ENCODE measurements around the gene CPT1B. TPM values are rescaled to one million over a fixed set of nuclear protein-coding genes. Genes with fewer than 3 reads are reported as not detected.

Gene CPT1B
- total and polyA plus RNA-seq, 10 of the 15 experiments (the other 5 are each of a cell fraction or from before 2014, with no cell fraction given): 3.5 to 54.0 (median 21.7) TPM

DNA sequence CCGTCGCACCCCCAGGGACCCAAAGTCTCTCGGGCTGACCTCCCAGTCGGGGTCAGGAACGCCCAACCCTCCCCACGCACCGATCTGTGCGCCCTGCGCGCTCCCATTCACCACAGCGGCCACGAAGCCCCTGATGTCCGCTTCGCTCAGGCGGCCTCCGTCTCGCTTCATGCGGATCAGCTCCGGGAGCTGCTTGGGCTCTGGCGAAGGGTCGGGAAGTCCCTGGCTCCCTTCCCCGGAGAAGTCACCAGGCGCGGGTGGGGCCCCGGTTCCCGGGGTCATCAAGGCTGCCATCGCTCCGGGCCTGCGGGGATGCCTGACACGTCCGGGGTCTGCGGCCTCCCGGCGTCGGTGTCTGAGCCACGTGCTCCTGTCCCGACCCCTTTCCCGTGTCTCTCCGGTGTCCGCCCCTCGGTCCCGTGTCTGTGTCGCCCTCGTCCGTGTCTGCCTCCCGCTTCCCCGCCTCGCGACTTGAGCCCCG lies 48.8 kb downstream of the CPT1B start (continued):
- no peak for TF ChIP-seq NFYB (IDR thresholded peaks at IDR 0.05; ENCODE audit: insufficient read depth, low read depth, low read length)
- TF ChIP-seq, protein P1, sequence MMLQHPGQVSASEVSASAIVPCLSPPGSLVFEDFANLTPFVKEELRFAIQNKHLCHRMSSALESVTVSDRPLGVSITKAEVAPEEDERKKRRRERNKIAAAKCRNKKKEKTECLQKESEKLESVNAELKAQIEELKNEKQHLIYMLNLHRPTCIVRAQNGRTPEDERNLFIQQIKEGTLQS (IDR thresholded peaks at IDR 0.05; ENCODE audit: borderline replicate concordance, extremely low read depth, low read depth, low read length): no peak
- TF ChIP-seq, protein P2, sequence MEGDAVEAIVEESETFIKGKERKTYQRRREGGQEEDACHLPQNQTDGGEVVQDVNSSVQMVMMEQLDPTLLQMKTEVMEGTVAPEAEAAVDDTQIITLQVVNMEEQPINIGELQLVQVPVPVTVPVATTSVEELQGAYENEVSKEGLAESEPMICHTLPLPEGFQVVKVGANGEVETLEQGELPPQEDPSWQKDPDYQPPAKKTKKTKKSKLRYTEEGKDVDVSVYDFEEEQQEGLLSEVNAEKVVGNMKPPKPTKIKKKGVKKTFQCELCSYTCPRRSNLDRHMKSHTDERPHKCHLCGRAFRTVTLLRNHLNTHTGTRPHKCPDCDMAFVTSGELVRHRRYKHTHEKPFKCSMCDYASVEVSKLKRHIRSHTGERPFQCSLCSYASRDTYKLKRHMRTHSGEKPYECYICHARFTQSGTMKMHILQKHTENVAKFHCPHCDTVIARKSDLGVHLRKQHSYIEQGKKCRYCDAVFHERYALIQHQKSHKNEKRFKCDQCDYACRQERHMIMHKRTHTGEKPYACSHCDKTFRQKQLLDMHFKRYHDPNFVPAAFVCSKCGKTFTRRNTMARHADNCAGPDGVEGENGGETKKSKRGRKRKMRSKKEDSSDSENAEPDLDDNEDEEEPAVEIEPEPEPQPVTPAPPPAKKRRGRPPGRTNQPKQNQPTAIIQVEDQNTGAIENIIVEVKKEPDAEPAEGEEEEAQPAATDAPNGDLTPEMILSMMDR (IDR thresholded peaks at IDR 0.05 in 2 of 3, conservative IDR thresholded peaks at IDR 0.05 in 1 of 3; ENCODE audit: control insufficient read depth in 2 of 3, extremely low read depth in 1 of 3, insufficient read depth in 1 of 3, low read depth in 3 of 3, low read length in 3 of 3): no peak

DNA sequence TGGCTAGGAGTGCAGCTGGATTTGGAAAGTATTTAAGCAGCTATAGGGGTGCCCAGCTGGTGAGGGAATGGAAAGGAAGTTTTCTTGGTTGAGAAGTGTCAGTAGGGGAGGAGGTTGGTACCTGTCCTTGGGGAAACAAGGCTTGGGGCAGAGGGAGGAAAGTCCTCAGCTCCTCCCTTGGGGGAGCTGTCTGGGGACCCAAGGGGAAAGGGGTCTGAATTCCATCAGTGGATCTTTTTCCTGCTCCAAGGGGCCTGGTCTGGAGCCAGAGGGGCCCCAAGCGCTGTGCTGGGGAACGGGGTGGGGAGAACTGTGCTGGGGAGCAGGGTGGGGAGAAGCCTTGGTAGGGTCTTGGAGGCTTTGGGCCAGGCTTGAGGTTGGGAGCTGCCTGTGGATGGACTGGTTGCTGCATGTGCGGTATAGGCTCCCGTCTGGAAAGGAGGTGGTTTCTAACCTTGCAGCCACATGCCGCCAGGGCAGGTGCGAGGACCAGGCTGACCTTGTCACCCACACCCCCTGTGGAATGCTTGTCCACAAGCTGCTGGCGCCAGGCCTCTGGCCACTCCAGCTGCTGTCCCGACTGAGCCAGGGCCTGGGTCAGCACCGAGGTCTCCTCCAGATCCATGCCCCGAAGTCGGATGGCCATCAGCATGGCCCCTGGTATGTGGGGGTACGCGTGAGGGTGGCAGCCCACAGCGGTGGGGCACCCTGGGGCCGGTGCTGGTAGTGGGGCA lies 49.4 kb downstream of the CPT1B start:
- ChIA-PET POLR2A (interaction anchor here (1.4 to 6.5 kb wide), 8 partner anchors 9 to 94 kb away, joined by 3 to 232 read pairs (median 6); partner anchors contain the start of genes KLHDC7B, LMF2, NCAPH2 and SYCE3), SMC1A (ENCODE audit: uncharacterized antibody, unreplicated experiment) (interaction anchor here (1.1 to 5.8 kb wide), 4 partner anchors 11 to 92 kb away, joined by 5 to 58 read pairs (median 8); partner anchors contain the start of gene SYCE3), RAD21 (ENCODE audit: unreplicated experiment) (interaction anchor here (0.7 to 6.3 kb wide), 3 partner anchors 11 to 42 kb away, joined by 3 to 106 read pairs (median 14); partner anchors contain the start of genes LMF2 and NCAPH2), CTCF (interaction anchor here (0.9 to 2.4 kb wide), 4 partner anchors 12 to 92 kb away, joined by 3 to 12 read pairs (median 4); no protein-coding TSS in a partner anchor)
- ATAC-seq (no peak), FAIRE-seq (no peak), DNase-seq (ENCODE audit: low read depth, low spot score) (no peak)
- Histone ChIP-seq H3K79me2 (ENCODE audit: control insufficient read depth, insufficient read depth, low read length) (peaks cover 76% of the 10 kb centered on the region), H3K27me3 (replicated peaks in 1 of 2; ENCODE audit: control insufficient read depth in 2 of 2, insufficient read depth in 2 of 2, low read length in 1 of 2) (no peaks in the 10 kb centered on the region), H3K36me3 (ENCODE audit: control insufficient read depth in 2 of 2, insufficient read depth in 2 of 2, low read length in 1 of 2) (peaks cover 0 to 3% of the 10 kb centered on the region in 2 experiments; a peak in 3 of 4 replicates), H3K27ac (ENCODE audit: control insufficient read depth, insufficient read depth) (peak overlapping the region; percentile 100), H3K9ac (ENCODE audit: control insufficient read depth, insufficient read depth, low read length) (peak overlapping the region; percentile 100; the same call in 1 of the 2 replicates), H3K4me2 (ENCODE audit: control insufficient read depth, insufficient read depth) (peak overlapping the region; percentile 71), H3K9me3 (replicated peaks; ENCODE audit: control insufficient read depth, insufficient read depth, low read length) (no peaks in the 10 kb centered on the region), H2AFZ (ENCODE audit: control insufficient read depth, low read depth, low read length) (no peak overlapping the region), H3K4me3 (peak overlapping the region; percentile 78), H3K4me1 (ENCODE audit: control insufficient read depth, insufficient read depth, low read length) (peaks cover 28% of the 10 kb centered on the region), H4K20me1 (ENCODE audit: control insufficient read depth, insufficient read depth) (no peaks in the 10 kb centered on the region)
- BruUV-seq (replicated peaks): no TSS peak
- 50% methylated on average over 15 of the region's 15 CpGs for WGBS (ENCODE audit: insufficient coverage, insufficient replicate concordance, low lambda C conversion rate, missing lambda C conversion rate)
- intact Hi-C loops (cut with micrococcal nuclease; ENCODE audit: unreplicated experiment) (loop anchor here (5.0 kb wide), 2 partner anchors 33 to 53 kb away; partner anchors contain the start of genes CHKB and SYCE3), in situ Hi-C loops (cut with MboI) (loop anchor here (5.0 kb wide), 1 partner anchor 93 kb away; no protein-coding TSS in a partner anchor)
- TF ChIP-seq NFIC (IDR thresholded peaks at IDR 0.05; ENCODE audit: low read depth, low read length) (no peak), ZNF24 (IDR thresholded peaks at IDR 0.05) (no peak), NR2F1 (conservative IDR thresholded peaks at IDR 0.05) (peak; percentile 63; the same call in 1 of the 2 replicates)
- TF ChIP-seq, protein P3, sequence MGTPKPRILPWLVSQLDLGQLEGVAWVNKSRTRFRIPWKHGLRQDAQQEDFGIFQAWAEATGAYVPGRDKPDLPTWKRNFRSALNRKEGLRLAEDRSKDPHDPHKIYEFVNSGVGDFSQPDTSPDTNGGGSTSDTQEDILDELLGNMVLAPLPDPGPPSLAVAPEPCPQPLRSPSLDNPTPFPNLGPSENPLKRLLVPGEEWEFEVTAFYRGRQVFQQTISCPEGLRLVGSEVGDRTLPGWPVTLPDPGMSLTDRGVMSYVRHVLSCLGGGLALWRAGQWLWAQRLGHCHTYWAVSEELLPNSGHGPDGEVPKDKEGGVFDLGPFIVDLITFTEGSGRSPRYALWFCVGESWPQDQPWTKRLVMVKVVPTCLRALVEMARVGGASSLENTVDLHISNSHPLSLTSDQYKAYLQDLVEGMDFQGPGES (IDR thresholded peaks at IDR 0.05): no peak
- TF ChIP-seq, protein P4, sequence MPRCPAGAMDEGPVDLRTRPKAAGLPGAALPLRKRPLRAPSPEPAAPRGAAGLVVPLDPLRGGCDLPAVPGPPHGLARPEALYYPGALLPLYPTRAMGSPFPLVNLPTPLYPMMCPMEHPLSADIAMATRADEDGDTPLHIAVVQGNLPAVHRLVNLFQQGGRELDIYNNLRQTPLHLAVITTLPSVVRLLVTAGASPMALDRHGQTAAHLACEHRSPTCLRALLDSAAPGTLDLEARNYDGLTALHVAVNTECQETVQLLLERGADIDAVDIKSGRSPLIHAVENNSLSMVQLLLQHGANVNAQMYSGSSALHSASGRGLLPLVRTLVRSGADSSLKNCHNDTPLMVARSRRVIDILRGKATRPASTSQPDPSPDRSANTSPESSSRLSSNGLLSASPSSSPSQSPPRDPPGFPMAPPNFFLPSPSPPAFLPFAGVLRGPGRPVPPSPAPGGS (IDR thresholded peaks at IDR 0.05; ENCODE audit: borderline replicate concordance, insufficient read depth, low read depth, low read length, poor library complexity, severe bottlenecking): peak; percentile 48
- TF ChIP-seq, protein P5, sequence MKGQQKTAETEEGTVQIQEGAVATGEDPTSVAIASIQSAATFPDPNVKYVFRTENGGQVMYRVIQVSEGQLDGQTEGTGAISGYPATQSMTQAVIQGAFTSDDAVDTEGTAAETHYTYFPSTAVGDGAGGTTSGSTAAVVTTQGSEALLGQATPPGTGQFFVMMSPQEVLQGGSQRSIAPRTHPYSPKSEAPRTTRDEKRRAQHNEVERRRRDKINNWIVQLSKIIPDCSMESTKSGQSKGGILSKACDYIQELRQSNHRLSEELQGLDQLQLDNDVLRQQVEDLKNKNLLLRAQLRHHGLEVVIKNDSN (IDR thresholded peaks at IDR 0.05; ENCODE audit: borderline replicate concordance, extremely low read length, insufficient read depth, low read depth, low read length): no peak
- TF ChIP-seq, protein P6, sequence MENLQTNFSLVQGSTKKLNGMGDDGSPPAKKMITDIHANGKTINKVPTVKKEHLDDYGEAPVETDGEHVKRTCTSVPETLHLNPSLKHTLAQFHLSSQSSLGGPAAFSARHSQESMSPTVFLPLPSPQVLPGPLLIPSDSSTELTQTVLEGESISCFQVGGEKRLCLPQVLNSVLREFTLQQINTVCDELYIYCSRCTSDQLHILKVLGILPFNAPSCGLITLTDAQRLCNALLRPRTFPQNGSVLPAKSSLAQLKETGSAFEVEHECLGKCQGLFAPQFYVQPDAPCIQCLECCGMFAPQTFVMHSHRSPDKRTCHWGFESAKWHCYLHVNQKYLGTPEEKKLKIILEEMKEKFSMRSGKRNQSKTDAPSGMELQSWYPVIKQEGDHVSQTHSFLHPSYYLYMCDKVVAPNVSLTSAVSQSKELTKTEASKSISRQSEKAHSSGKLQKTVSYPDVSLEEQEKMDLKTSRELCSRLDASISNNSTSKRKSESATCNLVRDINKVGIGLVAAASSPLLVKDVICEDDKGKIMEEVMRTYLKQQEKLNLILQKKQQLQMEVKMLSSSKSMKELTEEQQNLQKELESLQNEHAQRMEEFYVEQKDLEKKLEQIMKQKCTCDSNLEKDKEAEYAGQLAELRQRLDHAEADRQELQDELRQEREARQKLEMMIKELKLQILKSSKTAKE (IDR thresholded peaks at IDR 0.05; ENCODE audit: low read depth, poor library complexity, severe bottlenecking): no peak
